ENCODE results near the gene ACSM2B.

ACSM2B gene

GRCh38 chr16:20515688-20516090 lies 60.5 kb downstream of the ACSM2B start:
- Histone ChIP-seq H2AFZ (ENCODE audit: low read length) (no peak overlapping the region), H3K4me3 (ENCODE audit: low read depth, low read length, poor library complexity, severe bottlenecking) (no peak overlapping the region), H3K27me3 (ENCODE audit: insufficient read depth, low read length) (no peaks in the 10 kb centered on the region; the same call in 1 of the 2 replicates), H3K9me2 (ENCODE audit: low read depth, low read length) (no peaks in the 10 kb centered on the region), H3K79me2 (ENCODE audit: insufficient read depth, low read length) (no peaks in the 10 kb centered on the region), H4K20me1 (ENCODE audit: insufficient read depth, low read length) (no peaks in the 10 kb centered on the region), H3K36me3 (ENCODE audit: insufficient read depth, low read length) (no peaks in the 10 kb centered on the region), H3K9ac (ENCODE audit: low read length) (no peak overlapping the region), H3K4me1 (ENCODE audit: insufficient read depth, low read length, severe bottlenecking) (no peaks in the 10 kb centered on the region), H3K9me3 (ENCODE audit: low read length) (no peaks in the 10 kb centered on the region), H3F3A (ENCODE audit: insufficient read depth, low read length) (no peaks in the 10 kb centered on the region), H3K27ac (ENCODE audit: low read depth, low read length, poor library complexity, severe bottlenecking) (no peak overlapping the region), H3K4me2 (ENCODE audit: low read length) (no peak overlapping the region)
- no peak for TF ChIP-seq EZH2 (IDR thresholded peaks at IDR 0.05; ENCODE audit: borderline replicate concordance, low read length)
- no peak for TF ChIP-seq CTCF (IDR thresholded peaks at IDR 0.05; ENCODE audit: low read length)

- no peak overlapping the region for H3K4me2 ChIP-seq (ENCODE audit: low read length)
- H3K27me3 ChIP-seq (ENCODE audit: insufficient read depth, low read length), result no peaks in the 10 kb centered on the region; the same call in 1 of the 2 replicates
These were observed 65.8 kb downstream of the ACSM2B start for GRCh38 chr16:20510323-20510722.

GRCh38 chr16:20507280-20507679 lies 68.9 kb downstream of the ACSM2B start:
- no peak overlapping the region for H3K27ac ChIP-seq (ENCODE audit: low read depth, low read length, poor library complexity, severe bottlenecking)
- no peak overlapping the region for H3K4me2 ChIP-seq (ENCODE audit: low read length)
- no peaks in the 10 kb centered on the region for H3K79me2 ChIP-seq (ENCODE audit: insufficient read depth, low read length)
- no peaks in the 10 kb centered on the region for H3K36me3 ChIP-seq (ENCODE audit: insufficient read depth, low read length)
- no peaks in the 10 kb centered on the region for H3K9me2 ChIP-seq (ENCODE audit: low read depth, low read length)
- TF ChIP-seq EZH2 (IDR thresholded peaks at IDR 0.05; ENCODE audit: borderline replicate concordance, low read length) (no peak), CTCF (IDR thresholded peaks at IDR 0.05; ENCODE audit: low read length) (no peak)
- no peak overlapping the region for H3K9ac ChIP-seq (ENCODE audit: low read length)
- no peak overlapping the region for H2AFZ ChIP-seq (ENCODE audit: low read length)
- H3F3A ChIP-seq (ENCODE audit: insufficient read depth, low read length), result no peaks in the 10 kb centered on the region
- peaks cover 5% of the 10 kb centered on the region; the same call in 1 of the 2 replicates for H3K9me3 ChIP-seq (ENCODE audit: low read length)
- H3K4me1 ChIP-seq (ENCODE audit: insufficient read depth, low read length, severe bottlenecking), result no peaks in the 10 kb centered on the region
- no peaks in the 10 kb centered on the region; the same call in 1 of the 2 replicates for H3K27me3 ChIP-seq (ENCODE audit: insufficient read depth, low read length)
- no peaks in the 10 kb centered on the region for H4K20me1 ChIP-seq (ENCODE audit: insufficient read depth, low read length)
- H3K4me3 ChIP-seq (ENCODE audit: low read depth, low read length, poor library complexity, severe bottlenecking), result no peak overlapping the region

More at GRCh38 chr16:20510323-20510722, 65.8 kb downstream of the ACSM2B start:
- Histone ChIP-seq H3F3A (ENCODE audit: insufficient read depth, low read length) (no peaks in the 10 kb centered on the region), H3K9me3 (ENCODE audit: low read length) (peaks cover 5% of the 10 kb centered on the region; the same call in 1 of the 2 replicates), H3K4me1 (ENCODE audit: insufficient read depth, low read length, severe bottlenecking) (no peaks in the 10 kb centered on the region), H3K9ac (ENCODE audit: low read length) (no peak overlapping the region), H3K9me2 (ENCODE audit: low read depth, low read length) (no peaks in the 10 kb centered on the region), H3K36me3 (ENCODE audit: insufficient read depth, low read length) (no peaks in the 10 kb centered on the region), H3K4me3 (ENCODE audit: low read depth, low read length, poor library complexity, severe bottlenecking) (no peak overlapping the region), H3K79me2 (ENCODE audit: insufficient read depth, low read length) (no peaks in the 10 kb centered on the region), H4K20me1 (ENCODE audit: insufficient read depth, low read length) (no peaks in the 10 kb centered on the region), H3K27ac (ENCODE audit: low read depth, low read length, poor library complexity, severe bottlenecking) (no peak overlapping the region), H2AFZ (ENCODE audit: low read length) (no peak overlapping the region)
- TF ChIP-seq EZH2 (IDR thresholded peaks at IDR 0.05; ENCODE audit: borderline replicate concordance, low read length) (no peak), CTCF (IDR thresholded peaks at IDR 0.05; ENCODE audit: low read length) (no peak)

Data from OCI-LY1 (cell line).